Uterus (tissue), 2 donors: Measurements from ENCODE around the gene MICAL2.

Experiments used
- POLR2A ChIP-seq, 2 donors: fragments of 450-650 bp; IDR thresholded peaks; one replicate each; pipeline ENCODE4 v1.6.1; 2016; ENCODE audit warnings: antibody characterized with exemption in 2 of 2, mild to moderate bottlenecking in 1 of 2, moderate library complexity in 1 of 2
- TF ChIP-seq, protein P1 (sequence below), 4 experiments: fragments of 200-600 bp in 2 of 4; fragments of 450-650 bp in 2 of 4; sonication (generic) in 2 of 4; IDR thresholded peaks; one replicate each; pipeline ENCODE4 v1.5.1; 2016 to 2019; ENCODE audit warnings: antibody characterized with exemption in 4 of 4, mild to moderate bottlenecking in 2 of 4, moderate library complexity in 1 of 4

DNA sequence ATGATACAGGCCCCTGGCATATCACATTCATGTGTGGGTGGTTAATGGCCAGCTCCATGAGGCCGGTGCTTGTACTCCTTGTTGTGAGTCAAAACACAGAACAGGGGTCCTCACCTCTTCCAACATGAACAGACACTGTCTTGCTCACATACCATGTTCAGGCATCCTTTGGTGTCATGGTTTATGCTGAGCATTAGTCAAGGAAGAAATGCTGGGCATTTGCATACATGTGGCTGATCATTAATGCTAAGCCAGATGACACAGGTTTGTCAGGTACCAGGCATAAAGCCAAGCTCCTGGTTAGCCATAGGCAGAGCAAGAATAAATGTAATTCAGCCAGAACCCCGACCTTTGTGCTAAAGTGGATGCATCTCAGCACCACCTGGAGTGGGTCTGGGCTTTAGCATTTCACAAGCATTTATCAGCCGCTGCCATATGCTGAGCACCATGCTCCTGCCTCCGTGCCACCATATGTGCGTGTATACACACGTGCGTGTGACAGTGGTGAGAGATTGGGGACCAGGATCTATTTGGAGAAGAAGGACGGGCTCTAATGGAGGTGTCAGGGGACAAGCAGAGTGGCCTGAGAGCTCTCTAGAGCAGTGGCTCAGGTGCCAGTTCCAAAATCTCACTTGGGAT, 55.0 kb downstream of the MICAL2 start:
- TF ChIP-seq POLR2A (IDR thresholded peaks at IDR 0.05), result no peak
- TF ChIP-seq, protein P1, sequence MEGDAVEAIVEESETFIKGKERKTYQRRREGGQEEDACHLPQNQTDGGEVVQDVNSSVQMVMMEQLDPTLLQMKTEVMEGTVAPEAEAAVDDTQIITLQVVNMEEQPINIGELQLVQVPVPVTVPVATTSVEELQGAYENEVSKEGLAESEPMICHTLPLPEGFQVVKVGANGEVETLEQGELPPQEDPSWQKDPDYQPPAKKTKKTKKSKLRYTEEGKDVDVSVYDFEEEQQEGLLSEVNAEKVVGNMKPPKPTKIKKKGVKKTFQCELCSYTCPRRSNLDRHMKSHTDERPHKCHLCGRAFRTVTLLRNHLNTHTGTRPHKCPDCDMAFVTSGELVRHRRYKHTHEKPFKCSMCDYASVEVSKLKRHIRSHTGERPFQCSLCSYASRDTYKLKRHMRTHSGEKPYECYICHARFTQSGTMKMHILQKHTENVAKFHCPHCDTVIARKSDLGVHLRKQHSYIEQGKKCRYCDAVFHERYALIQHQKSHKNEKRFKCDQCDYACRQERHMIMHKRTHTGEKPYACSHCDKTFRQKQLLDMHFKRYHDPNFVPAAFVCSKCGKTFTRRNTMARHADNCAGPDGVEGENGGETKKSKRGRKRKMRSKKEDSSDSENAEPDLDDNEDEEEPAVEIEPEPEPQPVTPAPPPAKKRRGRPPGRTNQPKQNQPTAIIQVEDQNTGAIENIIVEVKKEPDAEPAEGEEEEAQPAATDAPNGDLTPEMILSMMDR (IDR thresholded peaks at IDR 0.05), result no peak
